ENCODE results near the gene TNRC6C.

Gene TNRC6C

GRCh38 chr17:78051186-78051972, 92.9 kb downstream of the TNRC6C start:
- ATAC-seq (ENCODE audit: insufficient read depth, low read depth): no peak

GRCh38 chr17:78053777-78054468, 95.4 kb downstream of the TNRC6C start:
- Histone ChIP-seq H3K9me3 (ENCODE audit: insufficient read depth, low read length, severe bottlenecking) (no peaks in the 10 kb centered on the region), H3K27ac (ENCODE audit: low read length) (no peak overlapping the region), H4K20me1 (ENCODE audit: insufficient read depth, low read length) (peaks cover 26% of the 10 kb centered on the region; the same call in 1 of the 2 replicates), H3K79me2 (ENCODE audit: insufficient read depth, low read length) (peaks cover 40% of the 10 kb centered on the region), H3K4me2 (ENCODE audit: insufficient read depth, low read length) (no peak overlapping the region), H3K4me3 (ENCODE audit: low read depth in 1 of 2, low read length in 2 of 2) (no peak overlapping the region), H3K4me1 (ENCODE audit: insufficient read depth, low read length) (no peaks in the 10 kb centered on the region), H2AFZ (ENCODE audit: low read depth, low read length) (no peak overlapping the region), H3K9ac (ENCODE audit: low read depth, low read length) (no peak overlapping the region), H3K36me3 (ENCODE audit: insufficient read depth, low read length) (peaks cover 71% of the 10 kb centered on the region), H3K27me3 (ENCODE audit: insufficient read depth, low read length, poor library complexity) (no peaks in the 10 kb centered on the region)
- no peak for ATAC-seq (ENCODE audit: insufficient read depth, low read depth)
- TF ChIP-seq EZH2 (IDR thresholded peaks at IDR 0.05; ENCODE audit: borderline replicate concordance, low read depth, low read length, severe bottlenecking) (no peak), CTCF (IDR thresholded peaks at IDR 0.05; ENCODE audit: borderline replicate concordance, extremely low read depth, low read length, poor library complexity, severe bottlenecking) (no peak)
- no peak for DNase-seq

More at GRCh38 chr17:78051186-78051972, 92.9 kb downstream of the TNRC6C start:
- Histone ChIP-seq H3K36me3 (ENCODE audit: insufficient read depth, low read length) (peaks cover 73% of the 10 kb centered on the region), H3K4me3 (ENCODE audit: low read depth in 1 of 2, low read length in 2 of 2) (no peak overlapping the region), H2AFZ (ENCODE audit: low read depth, low read length) (no peak overlapping the region), H3K4me1 (ENCODE audit: insufficient read depth, low read length) (no peaks in the 10 kb centered on the region), H3K27me3 (ENCODE audit: insufficient read depth, low read length, poor library complexity) (no peaks in the 10 kb centered on the region), H3K9me3 (ENCODE audit: insufficient read depth, low read length, severe bottlenecking) (no peaks in the 10 kb centered on the region), H4K20me1 (ENCODE audit: insufficient read depth, low read length) (peaks cover 24% of the 10 kb centered on the region; the same call in 1 of the 2 replicates), H3K9ac (ENCODE audit: low read depth, low read length) (no peak overlapping the region), H3K79me2 (ENCODE audit: insufficient read depth, low read length) (peaks cover 28% of the 10 kb centered on the region), H3K27ac (ENCODE audit: low read length) (no peak overlapping the region), H3K4me2 (ENCODE audit: insufficient read depth, low read length) (no peak overlapping the region)
- DNase-seq: no peak
- no peak for TF ChIP-seq EZH2 (IDR thresholded peaks at IDR 0.05; ENCODE audit: borderline replicate concordance, low read depth, low read length, severe bottlenecking)
- no peak for TF ChIP-seq CTCF (IDR thresholded peaks at IDR 0.05; ENCODE audit: borderline replicate concordance, extremely low read depth, low read length, poor library complexity, severe bottlenecking)

GRCh38 chr17:78057113-78057740, 98.7 kb downstream of the TNRC6C start:
- no peak overlapping the region for H3K4me3 ChIP-seq (ENCODE audit: low read depth in 1 of 2, low read length in 2 of 2)
- no peak overlapping the region for H2AFZ ChIP-seq (ENCODE audit: low read depth, low read length)
- H3K9me3 ChIP-seq (ENCODE audit: insufficient read depth, low read length, severe bottlenecking): no peaks in the 10 kb centered on the region
- H3K79me2 ChIP-seq (ENCODE audit: insufficient read depth, low read length): peaks cover 45% of the 10 kb centered on the region
- H3K36me3 ChIP-seq (ENCODE audit: insufficient read depth, low read length): peaks cover 47% of the 10 kb centered on the region
- H4K20me1 ChIP-seq (ENCODE audit: insufficient read depth, low read length): peaks cover 26% of the 10 kb centered on the region; the same call in 1 of the 2 replicates
- no peak overlapping the region for H3K4me2 ChIP-seq (ENCODE audit: insufficient read depth, low read length)
- DNase-seq (no peak), ATAC-seq (ENCODE audit: insufficient read depth, low read depth) (no peak)
- no peak overlapping the region for H3K9ac ChIP-seq (ENCODE audit: low read depth, low read length)
- no peak overlapping the region for H3K27ac ChIP-seq (ENCODE audit: low read length)
- TF ChIP-seq CTCF (IDR thresholded peaks at IDR 0.05; ENCODE audit: borderline replicate concordance, extremely low read depth, low read length, poor library complexity, severe bottlenecking) (no peak), EZH2 (IDR thresholded peaks at IDR 0.05; ENCODE audit: borderline replicate concordance, low read depth, low read length, severe bottlenecking) (no peak)
- H3K4me1 ChIP-seq (ENCODE audit: insufficient read depth, low read length): no peaks in the 10 kb centered on the region
- H3K27me3 ChIP-seq (ENCODE audit: insufficient read depth, low read length, poor library complexity): no peaks in the 10 kb centered on the region
